Measurements from ENCODE around the gene MS4A1. TPM values are rescaled to one million over a fixed set of nuclear protein-coding genes. Genes with fewer than 3 reads are reported as not detected.
"Not testable (repeated sequence)": the region's sequence is repeated elsewhere in the genome, so short reads cannot be mapped to it uniquely, and the experiment has no call there.

MS4A1 gene
- polyA plus RNA-seq (ENCODE audit: insufficient read length) = 0.68 TPM

- DNase-seq (ENCODE audit: low read depth) = no peak
Measured at GRCh38 chr11:60455531-60456042, at the start of gene MS4A1. Gene MS4A1 (plus strand): TSS chr11:60455847. CDS start chr11:60462375, 6,528 bp downstream.

- DNase-seq (ENCODE audit: low read depth) = no peak
Measured at GRCh38 chr11:60420015-60420414, 35.6 kb upstream of the MS4A1 start.

DNA sequence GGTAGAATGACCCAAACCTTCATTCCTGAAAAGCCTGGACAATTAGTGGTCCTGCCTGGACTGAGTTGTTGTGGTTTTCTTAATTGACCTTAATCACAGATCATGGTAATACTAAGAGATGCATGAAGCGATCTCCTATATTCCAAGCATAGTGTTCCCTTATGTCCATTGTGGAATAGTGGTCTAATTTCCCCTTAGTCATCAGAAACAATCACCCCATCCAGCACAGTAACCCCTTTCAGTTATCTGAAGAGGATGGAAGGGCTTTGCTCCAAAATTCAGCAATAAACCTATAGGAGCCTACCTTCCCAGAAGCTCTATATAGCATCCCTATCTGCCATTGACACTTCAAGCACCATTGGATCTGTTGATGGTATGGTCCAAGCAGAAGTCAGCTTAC is 33.0 kb upstream of the MS4A1 start:
- DNase-seq (ENCODE audit: low read depth) = no peak

DNA sequence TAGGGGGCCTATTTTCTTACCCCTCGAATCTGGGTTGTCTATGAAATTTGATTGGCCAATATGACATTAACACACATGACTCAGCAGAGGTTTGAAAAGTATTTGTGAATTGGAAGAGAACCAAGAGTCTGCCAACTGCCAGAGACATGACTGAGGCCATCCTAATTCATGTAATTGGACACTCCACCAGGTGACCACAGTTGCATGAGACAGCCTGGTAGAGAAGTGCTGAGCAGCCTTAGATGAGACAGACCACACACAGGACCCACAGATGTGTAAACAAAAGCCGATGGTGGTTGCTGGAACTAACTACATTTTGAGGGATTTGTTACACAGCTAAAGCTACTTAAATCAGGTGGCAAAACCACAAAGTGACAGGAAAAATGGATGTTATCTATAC is 27.1 kb upstream of the MS4A1 start:
- DNase-seq (ENCODE audit: low read depth) = no peak

- no peak for DNase-seq (ENCODE audit: low read depth)
Measured at GRCh38 chr11:60429272-60429671, 26.4 kb upstream of the MS4A1 start, which contains the start of gene MS4A5. Gene MS4A5 (plus strand): TSS chr11:60429572. CDS start chr11:60429675, 103 bp downstream.

- no peak for DNase-seq (ENCODE audit: low read depth)
Measured at GRCh38 chr11:60431251-60431650, 24.4 kb upstream of the MS4A1 start.

- DNase-seq (ENCODE audit: low read depth) = no peak
Measured at GRCh38 chr11:60433401-60433800, 22.2 kb upstream of the MS4A1 start.

GRCh38 chr11:60447070-60447469 is 8.6 kb upstream of the MS4A1 start:
- no peak for DNase-seq (ENCODE audit: low read depth)

DNA sequence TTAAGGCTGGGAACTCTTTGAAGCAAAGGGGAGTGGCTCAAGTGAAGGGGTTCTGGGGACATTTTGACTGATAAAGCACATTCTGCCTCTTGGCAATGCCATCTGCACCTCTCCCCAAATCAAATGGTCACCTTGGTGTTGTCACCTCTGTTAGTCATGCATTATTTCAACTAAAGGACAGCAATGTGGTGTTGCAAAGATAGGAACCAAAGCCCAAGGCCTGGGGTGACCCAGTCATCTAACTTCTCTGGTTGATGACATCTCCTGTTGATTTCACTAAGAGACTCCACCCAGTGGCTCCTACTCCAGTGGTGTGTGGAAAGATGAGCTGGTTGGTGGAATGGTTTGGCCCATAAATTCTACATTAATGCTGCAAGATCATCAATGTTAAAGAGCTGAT is 7.8 kb upstream of the MS4A1 start:
- no peak for DNase-seq (ENCODE audit: low read depth)

- not testable (repeated sequence) for DNase-seq (ENCODE audit: low read depth)
Measured at GRCh38 chr11:60451185-60451584, 4.5 kb upstream of the MS4A1 start.

DNA sequence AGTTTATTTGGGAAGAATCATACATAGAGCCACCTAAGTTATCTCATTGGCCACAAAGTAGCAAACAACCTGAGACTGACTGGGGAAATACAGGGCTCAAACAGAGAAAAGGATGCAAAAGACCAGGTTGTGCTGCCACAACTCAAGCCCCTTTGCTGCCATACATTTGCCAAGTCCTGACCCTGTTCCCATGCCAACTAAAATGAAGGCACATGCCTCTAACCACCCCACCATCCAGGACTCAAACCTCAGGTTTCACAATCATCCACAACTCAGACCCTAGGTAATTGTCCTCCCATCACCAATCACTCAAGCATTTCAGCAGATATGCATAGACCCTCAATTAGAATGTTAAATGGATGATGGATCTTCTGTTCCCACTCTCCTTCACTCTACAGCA is 1.4 kb upstream of the MS4A1 start:
- no peak for DNase-seq (ENCODE audit: low read depth)

DNA sequence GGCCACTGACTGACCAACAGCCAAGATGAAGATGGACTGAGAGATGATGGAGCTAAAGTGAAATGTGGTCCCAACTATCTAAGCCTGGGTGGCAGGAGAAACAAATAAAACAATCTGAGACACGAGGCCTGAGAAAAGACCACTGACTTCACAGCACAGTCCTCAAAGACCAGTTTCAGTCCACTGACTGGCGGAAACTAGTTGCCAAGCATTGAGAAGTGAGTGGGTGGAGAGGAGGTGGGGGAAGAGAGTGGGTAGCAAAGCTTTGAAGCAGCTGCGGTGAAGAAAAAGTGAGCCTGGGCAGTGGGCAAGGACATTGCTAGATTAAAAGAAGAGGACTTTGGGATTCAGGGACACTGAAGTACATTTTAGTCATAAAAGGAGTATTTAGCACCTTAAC is 1.9 kb downstream of the MS4A1 start:
- no peak for DNase-seq (ENCODE audit: low read depth)

GRCh38 chr11:60459345-60459744 is 3.7 kb downstream of the MS4A1 start:
- no peak for DNase-seq (ENCODE audit: low read depth)

DNA sequence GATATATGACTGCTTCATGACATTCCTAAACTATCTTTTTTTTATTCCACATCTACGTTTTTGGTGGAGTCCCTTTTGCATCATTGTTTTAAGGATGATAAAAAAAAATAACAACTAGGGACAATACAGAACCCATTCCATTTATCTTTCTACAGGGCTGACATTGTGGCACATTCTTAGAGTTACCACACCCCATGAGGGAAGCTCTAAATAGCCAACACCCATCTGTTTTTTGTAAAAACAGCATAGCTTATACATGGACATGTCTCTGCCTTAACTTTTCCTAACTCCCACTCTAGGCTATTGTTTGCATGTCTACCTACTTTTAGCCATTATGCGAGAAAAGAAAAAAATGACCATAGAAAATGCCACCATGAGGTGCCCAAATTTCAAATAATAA is 13.2 kb downstream of the MS4A1 start:
- DNase-seq (ENCODE audit: low read depth) = no peak

DNA sequence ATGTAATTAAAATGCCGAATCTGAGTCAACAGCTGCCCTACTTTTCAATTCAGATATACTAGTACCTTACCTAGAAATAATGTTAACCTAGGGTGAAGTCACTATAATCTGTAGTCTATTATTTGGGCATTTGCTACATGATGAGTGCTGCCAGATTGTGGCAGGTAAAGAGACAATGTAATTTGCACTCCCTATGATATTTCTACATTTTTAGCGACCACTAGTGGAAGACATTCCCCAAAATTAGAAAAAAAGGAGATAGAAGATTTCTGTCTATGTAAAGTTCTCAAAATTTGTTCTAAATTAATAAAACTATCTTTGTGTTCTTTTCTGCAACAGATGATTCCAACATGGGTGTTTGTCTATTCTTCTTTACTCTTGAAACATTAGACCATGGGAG is 14.1 kb downstream of the MS4A1 start:
- DNase-seq (ENCODE audit: low read depth) = no peak

- DNase-seq (ENCODE audit: low read depth) = no peak
Measured at GRCh38 chr11:60477035-60477445, 21.4 kb downstream of the MS4A1 start.

DNA sequence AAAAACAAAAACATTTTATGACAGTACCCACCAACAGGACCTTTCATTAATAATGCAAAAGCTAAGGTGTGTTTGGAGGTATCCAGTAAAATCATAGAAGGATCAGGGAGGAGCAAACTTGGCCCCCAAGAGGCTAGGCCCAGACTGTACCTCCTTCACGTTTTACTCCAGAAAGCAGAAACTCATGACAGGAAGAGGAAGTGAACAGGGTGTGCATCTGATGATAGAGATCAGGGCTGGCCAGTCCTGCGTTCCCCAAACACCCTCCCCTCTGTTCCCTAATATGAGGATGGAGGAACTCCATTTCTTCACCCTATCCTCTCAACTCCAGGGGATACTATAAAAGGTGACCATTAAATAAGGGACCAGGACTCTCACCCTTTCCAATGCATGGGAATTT is 26.7 kb downstream of the MS4A1 start:
- no peak for DNase-seq (ENCODE audit: low read depth)

GRCh38 chr11:60485987-60486386 is 30.3 kb downstream of the MS4A1 start:
- DNase-seq (ENCODE audit: low read depth) = no peak

DNA sequence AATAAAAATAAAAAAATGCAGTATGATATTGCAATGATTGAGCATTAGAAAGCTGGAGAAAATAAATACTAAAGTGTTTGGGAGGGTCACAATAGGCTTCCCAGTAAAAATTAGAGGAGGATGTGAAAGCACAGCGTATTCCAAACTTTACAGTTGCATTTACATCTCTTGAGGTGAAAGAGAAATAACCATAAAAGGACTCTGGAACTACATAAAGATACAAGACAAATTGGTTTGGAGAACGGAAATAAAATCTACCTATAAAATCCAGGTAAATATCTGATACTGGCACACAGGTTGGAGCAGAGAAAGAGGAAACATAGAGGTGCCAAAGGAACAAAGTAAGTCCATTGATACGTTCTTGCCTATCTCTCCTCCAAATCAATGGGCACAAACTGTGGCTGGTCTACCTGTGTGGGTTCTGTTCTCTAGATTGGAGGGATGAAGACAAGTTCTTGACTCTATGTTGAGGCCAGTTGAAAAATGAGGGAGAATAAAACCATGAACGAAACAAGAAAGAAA is 36.9 kb downstream of the MS4A1 start, which contains the start of gene MS4A12:
TSS of gene MS4A12 (plus strand) at position 291 of the 522 bp plus-strand sequence. CDS start 4,541 bp downstream, outside the sequence.
- no peak for DNase-seq (ENCODE audit: low read depth)

DNA sequence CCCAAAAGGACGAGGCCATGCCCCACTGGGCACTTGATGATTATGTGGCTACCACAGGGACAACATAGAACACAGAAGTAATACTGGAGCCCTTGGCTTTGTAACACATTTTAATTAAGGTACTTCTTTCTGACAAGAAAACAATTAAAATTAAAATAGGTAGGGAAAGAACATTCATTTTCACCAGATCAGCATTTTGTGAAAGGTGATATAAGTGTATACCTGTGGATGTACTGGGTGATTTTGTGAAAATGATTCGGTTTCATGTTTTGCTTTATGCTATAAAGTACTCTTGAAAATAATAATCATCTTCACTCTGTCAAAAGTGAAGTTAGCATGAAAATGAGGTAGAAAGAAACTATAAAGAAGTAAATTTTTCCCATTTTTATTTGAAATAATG is 37.8 kb downstream of the MS4A1 start:
- no peak for DNase-seq (ENCODE audit: low read depth)

DNA sequence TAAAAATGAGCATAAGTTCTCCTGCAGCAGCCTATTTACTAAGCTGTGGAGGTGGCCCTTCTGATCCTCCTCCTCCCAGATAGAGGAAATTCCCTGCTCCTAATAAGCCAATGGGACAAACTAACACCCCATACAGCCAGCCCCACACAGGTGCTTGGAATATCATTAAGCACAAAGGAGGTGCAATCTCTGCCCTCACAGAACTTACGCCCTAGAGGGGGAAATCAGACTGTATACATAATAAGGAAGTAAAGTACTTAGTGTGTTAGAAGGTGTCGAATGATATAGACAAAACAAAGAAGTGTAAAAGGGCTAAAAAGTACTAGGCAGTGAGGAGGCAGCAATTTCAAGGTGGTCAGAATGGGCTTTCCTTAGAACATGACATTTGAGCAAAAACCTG is 42.8 kb downstream of the MS4A1 start:
- DNase-seq (ENCODE audit: low read depth) = no peak

GRCh38 chr11:60498853-60499252 is 43.2 kb downstream of the MS4A1 start:
- no peak for DNase-seq (ENCODE audit: low read depth)

DNA sequence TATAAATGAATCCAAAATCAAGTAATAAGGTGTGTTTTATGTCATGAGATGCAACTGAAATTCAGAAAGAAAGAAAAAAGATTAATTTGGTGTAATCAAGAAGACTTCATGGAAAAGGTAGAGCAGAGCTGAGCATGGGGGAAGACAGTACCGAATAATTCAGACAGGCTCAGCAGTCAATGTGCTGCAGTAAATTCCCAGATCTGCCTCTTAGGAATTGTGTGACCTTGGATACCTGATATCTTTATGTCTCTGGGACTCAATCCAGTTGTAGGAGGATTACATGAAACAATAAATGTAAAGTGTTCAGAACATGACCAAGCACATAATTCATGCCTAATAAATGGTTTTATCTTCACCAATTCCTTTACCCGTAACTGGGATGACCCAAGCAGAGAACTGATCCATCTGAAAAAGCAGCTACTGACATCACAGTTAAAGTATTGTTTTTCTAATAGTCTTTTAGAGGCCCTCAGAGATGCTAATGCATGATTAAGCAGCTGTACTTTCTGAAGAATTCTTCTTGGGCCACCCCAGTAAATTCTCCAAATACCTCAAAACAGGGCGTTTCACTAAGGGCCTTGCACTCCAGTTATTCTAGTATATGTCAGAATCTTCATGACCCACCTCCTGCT is 44.7 kb downstream of the MS4A1 start:
- no peak for DNase-seq (ENCODE audit: low read depth)
